HG03025 (cell line): ENCODE measurements around the gene BGLAP.

Source experiments
- ATAC-seq: cut with Tn5 transposase; IDR thresholded peaks from one replicate; pipeline ENCODE4 v1.9.1; 2021; ENCODE audit warnings: mild to moderate bottlenecking, moderate library complexity; ENCODE audit not compliant: unreplicated experiment, low FRiP score

Gene BGLAP

DNA sequence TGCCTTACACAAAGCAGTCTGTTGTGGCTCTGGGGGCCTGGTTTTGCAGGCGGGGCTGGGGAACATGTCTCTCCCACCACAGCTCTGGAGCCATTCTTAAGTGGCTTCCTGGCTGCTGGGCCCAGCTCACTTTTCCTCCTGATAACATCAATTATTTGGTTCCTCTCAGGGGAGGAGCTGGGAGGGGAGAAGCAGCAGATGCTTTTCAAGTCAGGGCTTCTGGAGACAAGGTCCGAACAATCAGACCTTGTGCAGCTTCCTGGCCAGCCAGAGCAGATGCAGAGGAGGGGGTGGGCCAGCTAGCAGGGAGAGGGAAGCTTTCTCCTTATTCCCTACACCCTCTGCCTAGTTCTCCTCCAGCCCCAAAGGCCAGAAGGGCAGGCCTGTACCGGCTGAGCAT lies 9.5 kb downstream of the BGLAP start:
- ATAC-seq, result no peak

GRCh38 chr1:156253634-156254033 lies 11.7 kb downstream of the BGLAP start:
- ATAC-seq, result no peak

DNA sequence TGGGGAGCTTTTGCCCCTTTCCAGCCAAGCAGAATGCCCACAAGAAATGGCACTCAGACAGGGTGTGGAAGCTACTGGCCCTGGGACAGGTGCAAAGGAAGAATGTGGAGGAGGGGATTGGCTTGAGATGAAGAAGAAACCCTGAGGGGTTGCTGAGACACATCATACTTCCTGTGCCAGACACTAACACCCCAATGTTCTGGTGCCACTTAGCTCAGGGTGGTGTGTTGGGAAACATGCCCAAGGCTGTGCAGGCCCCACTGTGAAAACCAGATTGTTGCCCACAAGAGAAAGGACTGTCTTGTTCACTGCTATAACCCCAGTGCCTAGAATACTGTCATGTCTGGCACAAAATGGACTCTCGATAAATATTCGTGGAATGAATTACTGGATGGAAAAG lies 15.7 kb downstream of the BGLAP start:
- no peak for ATAC-seq

DNA sequence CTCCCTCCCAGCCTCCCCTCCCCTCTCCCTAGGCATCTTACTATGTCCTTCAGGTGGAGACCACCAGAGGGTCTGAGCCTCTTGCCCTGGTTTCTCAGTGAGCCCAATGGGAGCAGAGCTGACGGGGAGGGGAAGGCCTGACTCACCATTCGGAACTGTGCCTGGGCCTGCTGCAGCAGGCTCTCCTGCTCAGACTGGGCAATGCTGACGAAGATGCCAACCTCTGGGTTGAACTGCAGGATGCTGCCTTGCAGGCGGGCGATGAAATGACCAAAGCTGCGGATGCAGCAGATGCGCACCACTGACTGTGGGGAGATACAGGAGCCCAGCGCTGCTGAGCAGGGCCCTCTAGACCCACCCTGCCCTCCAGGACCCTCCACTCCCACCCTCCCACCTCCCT lies 16.9 kb downstream of the BGLAP start:
- no peak for ATAC-seq

GRCh38 chr1:156259805-156260204 lies 17.8 kb downstream of the BGLAP start:
- ATAC-seq, result no peak

DNA sequence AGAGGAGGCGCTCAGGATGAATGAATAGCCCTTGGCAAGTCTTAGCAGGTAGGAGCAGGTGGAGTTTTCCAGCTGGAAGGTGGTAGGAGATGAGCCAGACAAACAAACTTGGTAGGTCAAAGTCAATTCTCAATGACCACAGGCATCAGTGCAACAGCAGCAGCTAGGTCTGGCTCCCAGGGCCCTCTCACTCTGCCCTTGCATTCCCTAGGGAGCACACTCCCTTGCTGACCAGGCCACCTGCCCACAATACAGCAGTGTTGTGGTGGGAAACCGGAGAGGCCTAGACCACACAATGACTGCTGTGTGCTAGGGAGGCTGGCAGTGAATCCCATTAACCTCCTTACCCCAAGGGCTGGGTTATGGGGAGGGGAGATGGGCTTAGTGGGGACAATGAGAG lies 18.9 kb downstream of the BGLAP start:
- ATAC-seq, result no peak

- ATAC-seq, result no peak
Measured at GRCh38 chr1:156262461-156263287, 20.7 kb downstream of the BGLAP start.

DNA sequence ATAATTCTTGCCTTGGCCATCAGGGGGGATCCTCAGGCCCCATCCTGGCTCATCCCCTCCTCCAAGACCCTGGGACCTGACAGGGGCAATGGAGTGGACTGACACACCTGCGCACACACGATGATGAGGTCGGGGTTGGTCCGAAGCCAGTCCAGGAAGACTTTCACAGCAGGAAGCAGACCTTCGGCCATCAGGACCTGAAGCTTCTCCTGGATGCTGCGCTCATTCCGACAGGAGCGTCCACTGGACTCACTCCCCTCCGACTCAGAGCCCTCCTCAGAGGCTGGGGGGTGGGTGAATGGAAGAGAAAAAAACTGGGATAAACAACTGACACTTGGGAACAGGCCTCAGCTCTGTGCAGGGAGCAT lies 21.3 kb downstream of the BGLAP start:
- no peak for ATAC-seq

DNA sequence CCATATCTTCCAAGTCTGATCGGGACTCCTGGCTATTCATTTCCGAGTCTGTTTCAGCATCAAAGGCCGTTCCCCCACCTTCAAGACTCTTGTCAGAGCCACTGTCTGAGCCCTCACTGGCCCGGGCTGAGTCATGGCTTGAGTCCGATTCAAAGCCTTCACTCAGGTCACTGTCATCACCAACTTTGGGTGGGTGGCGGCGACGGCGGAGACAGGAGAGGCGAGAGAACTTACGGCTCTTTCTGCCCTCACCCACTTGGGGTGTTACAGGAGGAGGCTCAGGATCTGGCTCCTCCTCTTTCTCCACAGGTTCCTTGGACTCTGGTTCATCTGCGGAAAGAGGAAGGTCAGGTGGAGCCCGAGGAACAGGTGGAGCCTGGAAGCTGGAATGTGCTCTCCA lies 24.1 kb downstream of the BGLAP start:
- no peak for ATAC-seq

DNA sequence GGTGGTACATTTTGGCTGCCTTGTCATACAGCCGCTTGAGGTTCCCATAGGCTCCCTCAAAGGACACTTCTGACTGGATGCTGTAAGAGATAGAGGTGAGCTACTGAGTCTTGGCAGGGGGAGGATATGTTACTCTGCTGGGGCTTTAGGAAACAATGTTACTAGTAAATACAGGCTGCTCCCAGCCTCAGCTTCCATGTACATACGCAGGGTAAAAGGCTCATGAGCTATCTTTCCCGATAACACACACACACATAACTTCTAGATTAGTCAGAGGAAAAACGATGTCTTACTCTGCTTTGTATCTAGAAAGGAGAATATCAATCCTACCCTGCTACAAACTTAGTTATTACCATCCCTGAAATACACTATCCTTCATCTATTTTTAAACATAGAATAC lies 26.4 kb downstream of the BGLAP start:
- ATAC-seq, result no peak

DNA sequence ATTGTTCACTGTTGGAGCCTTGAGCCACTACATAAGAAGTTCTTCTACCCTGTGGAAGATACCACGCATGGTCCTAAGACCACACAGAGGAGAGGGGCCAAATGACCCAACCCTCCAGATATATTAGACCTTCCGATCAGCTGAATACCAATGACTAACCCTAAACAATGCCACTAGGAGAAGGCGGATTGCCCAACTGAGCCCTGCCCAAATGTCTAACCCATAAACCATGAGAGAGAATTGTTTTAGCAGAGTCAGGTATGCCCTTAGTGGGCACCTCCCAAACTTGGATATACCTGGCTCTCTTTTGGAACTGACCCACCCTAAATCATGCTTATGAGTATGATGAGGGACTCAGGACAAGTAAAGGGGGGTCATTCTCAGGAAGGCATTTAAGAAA lies 28.3 kb downstream of the BGLAP start:
- no peak for ATAC-seq

DNA sequence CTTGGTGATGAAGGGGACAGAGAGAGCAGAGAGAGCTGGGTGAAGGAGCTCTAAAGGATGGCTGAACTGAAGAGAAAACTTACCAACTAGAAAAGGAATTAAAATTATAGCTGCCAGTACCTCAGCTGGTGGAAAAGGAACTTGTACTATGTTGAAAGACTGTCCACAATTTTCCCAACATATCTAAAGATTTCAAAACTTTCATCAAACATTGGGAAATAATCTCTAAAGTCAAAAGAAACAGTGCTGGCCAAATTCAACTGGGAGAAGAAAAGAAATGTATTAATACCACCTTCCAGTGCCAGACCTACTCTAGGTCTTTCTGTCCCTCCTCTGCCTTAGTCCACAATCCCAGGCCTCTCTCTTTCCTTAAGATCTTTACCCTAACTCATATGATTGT lies 34.5 kb downstream of the BGLAP start:
- ATAC-seq, result no peak

DNA sequence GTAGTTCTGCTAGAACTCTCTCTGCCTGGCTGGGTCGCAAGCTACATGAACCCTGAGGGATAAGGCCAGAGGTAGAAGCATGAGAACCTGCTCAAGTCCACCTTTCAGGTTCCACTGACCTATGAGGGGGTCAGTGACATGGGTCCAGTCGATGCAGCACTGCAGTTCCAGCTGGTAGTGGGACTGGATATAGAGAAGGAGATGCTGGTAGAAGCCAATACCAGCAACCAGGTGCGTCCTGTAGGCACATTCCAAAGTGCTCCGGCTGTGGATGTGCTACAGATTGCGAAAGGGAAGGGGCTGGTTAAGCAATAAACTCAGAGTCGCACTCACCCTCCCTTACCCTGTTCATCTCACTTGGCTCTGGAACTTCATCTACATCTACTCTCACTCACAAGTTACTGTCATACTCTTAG lies 35.0 kb downstream of the BGLAP start:
- no peak for ATAC-seq

DNA sequence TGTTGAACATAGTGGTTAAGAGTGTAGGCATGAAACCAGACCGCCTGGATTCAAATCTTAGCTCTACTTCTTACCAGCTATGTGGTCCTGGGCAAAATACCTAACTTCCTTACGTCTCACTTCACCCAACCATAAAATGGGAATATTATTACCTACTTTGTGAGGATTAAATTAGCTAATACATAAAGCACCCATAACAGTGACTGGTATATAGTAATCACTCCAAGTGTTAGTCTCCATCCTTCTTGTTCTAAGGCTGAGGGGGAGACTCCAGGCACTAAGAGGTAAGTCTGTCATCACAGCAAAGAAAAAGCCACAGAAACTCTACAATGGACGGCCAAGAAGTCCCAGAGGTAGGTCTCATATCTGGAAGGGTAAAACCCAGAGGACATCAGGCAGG lies 37.9 kb downstream of the BGLAP start:
- ATAC-seq, result no peak

- ATAC-seq, result no peak
Measured at GRCh38 chr1:156281281-156281680, 39.3 kb downstream of the BGLAP start.

DNA sequence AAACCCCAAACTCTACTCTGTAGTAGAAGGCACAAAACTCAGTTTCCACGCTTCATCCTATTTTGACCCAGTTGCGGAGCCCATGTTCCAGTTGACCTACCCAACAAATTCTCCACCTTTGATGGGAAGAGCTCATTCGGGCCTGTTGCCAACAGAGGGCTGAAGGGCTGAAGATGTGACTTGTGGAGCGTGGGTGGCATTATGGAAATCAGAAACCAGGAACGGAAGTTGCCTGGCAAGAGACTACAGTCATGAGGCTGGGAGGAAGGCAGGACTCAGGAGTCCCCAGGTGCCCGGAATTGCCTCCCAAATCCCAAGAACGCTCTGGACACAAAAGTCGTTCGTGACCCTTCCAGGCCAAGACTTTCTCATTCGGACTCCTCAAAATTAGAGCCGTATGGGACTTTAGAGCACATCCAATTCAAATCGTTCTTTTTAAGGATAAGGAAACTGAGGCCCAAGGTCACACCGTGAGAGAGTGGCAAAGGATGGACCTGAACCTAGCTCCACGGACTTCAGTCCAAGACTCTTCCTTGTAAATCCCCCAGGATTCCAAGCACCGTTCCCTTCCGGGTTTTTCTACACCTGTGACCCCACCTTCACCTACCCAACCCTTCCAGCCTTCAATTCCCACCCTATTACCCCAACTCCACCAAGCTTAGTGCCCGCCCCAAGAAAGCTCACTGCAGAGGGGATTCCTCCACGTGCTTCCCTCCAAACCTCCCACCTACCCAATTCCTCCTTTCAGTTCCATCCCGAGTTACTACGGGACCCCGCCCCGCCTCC lies 39.9 kb downstream of the BGLAP start:
- peak; percentile 9 for ATAC-seq

DNA sequence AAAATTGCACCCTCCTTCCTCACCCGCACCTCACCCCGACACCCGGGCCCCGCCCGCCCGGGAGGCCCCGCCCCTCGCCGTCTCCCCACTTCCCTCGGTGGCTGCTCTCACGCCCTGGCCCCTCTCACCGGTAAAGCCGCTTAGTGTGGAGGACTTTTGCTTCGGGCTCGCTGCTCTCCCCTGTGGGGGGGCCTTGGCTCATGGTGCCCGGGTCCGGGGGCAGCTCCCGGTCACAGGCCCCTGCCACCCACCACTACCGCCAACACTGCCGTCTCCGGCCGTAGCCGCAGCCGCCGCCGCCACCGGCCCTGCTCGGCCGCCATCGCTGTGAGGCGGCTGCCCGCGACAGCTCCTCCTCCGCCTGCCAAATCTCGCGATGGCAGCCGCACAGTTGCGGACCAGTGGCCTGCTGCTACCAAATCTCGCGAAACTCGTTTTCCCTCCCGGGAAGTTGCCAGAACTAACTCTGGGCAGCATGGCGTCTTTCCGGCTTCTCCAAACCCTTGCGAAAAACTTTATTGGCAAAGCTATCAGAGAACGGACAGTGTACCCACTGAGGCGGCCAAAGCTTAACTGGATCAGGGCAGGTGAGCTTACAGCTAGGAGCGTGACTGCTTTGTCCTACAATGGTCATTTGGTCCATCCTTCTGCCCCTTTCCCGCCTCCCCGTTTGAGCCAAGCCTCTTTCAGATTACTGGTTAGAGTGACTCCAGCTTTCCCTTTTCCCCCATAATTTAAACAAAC lies 40.7 kb downstream of the BGLAP start, which contains the start of gene SMG5:
SMG5 (minus strand) TSS at position 347 of the 744 bp plus-strand sequence; CDS start at position 202, 145 bp downstream.
- ATAC-seq, result peak; percentile 67

GRCh38 chr1:156283521-156283920 lies 41.5 kb downstream of the BGLAP start:
- ATAC-seq, result no peak

DNA sequence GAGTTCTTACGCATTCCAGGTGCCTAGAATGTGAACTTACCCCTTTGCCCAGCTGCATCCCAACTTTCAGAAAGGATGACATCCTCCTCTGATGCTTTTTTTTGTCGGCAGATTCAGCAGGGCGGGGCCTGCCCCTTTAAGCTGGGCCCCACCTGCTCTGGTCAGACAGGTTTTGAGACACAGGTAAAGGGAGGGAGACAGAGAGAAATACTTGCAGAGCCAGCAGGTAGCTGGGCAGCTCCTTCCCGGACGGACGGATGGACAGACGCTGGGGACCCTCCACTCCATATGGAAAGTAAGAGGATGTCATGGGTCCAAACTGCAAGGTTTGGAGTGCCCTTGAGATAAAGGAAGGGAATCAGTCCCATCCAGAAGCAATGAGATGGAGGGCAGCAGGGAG lies 42.1 kb downstream of the BGLAP start, which contains the start of gene TMEM79:
TMEM79 (plus strand) TSS at position 214 of the 400 bp plus-strand sequence. CDS start 902 bp downstream, outside the sequence.
- ATAC-seq, result no peak

DNA sequence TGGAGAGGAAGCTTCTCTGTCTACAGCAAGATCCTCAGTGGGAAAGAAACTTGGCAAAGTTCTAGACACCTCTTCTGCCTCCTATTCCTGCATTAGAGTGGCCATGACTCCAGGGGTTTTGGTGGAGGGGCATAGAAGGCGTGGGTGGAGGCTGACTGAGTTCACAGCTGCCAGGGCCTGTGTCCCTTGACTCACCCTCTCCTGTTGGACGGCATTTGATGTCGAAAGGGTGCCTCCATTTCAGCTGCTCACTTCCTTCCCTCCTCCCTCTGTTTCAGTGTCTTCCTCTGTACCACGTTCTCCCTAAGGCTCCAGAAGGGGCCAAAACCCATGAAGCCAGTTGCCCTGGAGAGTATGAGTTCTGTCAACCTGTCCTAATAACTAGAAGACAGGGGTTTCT lies 42.8 kb downstream of the BGLAP start:
- no peak for ATAC-seq

GRCh38 chr1:156285437-156285836 lies 43.5 kb downstream of the BGLAP start:
- no peak for ATAC-seq
